SH-SY5Y (cell line): Measurements from ENCODE around the gene COL18A1.

Experiments
- GATA2 ChIP-seq: IDR thresholded peaks from 2 replicates; pipeline ENCODE4 v1.6.1; 2011; ENCODE audit warnings: mild to moderate bottlenecking, low read depth, low read length
- GATA3 ChIP-seq: IDR thresholded peaks from 2 replicates; pipeline ENCODE4 v1.6.1; 2011; ENCODE audit warnings: low read depth, mild to moderate bottlenecking, low read length, moderate library complexity

DNA sequence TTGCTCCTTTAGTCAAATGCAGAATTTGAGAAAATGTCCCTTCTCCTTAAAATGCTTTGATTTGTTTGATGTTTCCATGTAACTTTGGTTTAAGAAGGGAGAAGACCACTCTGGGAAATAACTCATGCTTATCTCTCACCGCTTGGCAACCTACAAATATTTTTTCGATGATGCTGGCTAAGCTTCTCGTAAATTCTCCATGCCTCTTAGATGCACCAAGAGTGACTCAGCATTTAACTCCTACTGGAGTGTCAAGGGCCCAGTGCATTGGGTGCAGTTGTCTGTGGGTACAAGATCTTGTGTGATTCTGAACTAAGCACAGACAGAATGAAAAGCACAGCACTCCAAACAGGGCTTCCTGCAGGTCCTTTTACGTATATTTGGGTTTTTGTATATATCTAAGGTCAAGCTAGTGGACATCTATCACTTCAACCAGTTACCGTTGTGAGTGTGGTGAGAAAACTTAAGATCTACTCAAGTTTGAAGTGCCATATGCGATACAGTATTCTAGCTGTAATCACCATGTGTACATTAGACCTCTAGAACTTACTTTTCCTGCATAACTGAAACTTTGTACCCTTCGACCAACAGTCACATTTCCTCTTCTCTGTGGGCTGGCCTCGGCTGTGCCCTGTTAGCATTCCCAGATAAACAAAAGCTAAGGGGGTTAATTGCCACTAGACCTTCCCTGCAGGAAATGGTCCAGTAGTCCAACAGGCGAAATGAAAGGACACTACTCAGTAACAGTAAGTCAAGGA lies 55.8 kb downstream of the COL18A1 start:
- TF ChIP-seq GATA2 (no peak), GATA3 (no peak)
